DMS114 treated with DMSO at 0.1 percent for 48 hours (cell line): ENCODE results near the gene SEMA6B.

Experiments used
- DNase-seq: peaks from one replicate; lab custom pipeline; 2025; ENCODE audit not compliant: unreplicated experiment; lab: John Stamatoyannopoulos, UW

The SEMA6B gene

DNA sequence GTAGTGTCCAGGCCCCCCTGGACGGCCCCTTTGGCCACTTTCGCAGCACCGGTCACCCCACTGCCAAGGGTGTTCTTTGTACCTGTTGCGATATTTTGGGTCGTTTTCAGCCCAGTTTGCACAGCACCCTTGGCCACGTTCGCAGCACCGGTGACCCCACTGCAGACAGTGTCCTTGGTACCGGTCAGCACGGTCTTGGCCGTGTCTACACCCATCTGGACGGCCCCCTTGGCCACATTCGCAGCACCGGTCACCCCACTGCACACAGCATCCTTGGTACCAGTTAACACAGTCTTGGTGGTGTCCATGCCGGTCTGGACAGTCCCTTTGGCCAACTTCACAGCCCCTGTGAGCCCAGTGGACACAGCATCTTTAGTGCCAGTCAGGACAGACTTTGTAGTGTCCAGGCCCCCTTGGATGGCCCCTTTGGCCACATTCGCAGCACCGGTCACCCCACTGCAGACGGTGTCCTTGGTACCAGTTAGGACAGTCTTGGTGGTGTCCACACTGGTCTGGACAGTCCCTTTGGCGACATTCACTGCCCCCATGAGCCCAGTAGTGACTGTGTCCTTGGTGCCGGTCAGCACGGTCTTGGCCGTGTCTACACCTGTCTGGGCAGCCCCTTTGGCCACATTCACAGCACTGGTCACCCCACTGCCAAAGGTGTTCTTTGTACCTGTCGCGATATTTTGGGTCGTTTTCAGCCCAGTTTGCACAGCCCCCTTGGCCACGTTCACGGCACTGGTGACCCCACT is 48.0 kb downstream of the SEMA6B start:
- no peak for DNase-seq

DNA sequence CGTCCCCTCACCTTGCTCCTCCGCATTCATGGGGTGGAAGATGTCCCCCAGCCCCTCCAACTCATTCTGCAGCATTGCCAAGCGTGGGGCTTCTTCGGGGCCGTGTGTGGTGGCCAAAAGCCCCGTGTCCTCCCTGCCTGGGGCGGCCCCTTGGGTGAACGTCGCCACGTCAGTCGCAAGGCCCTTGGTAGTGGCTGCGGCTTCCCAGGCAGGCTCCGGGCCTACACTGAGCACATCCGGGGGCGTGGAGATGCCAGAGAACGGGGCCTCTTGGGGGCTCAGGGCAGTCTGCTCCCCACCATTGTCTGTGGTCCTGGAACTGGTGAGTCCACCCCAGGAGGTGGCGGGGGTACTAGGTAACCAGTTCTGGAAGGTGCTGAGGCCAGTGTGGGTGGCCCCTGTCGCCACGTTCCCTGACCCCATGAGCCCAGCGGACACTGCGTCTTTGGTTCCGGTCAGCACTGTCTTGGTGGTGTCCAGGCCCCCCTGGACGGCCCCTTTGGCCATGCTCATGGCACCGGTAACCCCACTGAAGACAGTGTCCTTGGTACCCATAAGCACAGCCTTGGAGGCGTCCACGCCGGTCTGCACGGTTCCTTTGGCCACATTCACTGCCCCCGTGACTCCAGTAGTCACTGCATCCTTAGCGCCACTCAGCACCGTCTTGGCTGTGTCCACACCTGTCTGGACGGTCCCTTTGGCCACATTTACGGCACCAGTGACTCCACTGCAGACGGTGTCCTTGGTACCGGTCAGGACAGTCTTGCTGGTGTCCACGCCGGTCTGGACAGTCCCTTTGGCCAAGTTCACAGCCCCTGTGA is 48.8 kb downstream of the SEMA6B start:
- no peak for DNase-seq

DNA sequence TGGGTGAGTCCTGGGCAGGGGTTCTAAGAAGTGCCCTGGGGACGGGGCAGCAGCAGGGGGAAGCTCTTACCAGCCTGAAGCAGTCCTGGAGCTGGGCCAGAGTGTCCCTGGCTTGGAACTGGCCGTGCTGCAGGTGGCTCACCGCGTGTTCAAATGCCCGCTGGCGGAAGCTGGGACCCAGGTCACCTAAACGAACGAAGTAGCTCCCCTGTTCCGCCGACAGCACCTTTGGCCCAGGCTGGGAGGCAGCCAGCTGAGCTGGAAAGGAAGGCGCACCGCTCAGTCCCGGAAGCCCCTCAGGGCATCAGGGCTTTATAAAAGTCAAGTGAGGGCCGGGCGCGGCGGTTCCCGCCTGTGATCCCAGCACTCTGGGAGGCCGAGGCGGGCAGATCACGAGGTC is 50.8 kb downstream of the SEMA6B start:
- no peak for DNase-seq

DNA sequence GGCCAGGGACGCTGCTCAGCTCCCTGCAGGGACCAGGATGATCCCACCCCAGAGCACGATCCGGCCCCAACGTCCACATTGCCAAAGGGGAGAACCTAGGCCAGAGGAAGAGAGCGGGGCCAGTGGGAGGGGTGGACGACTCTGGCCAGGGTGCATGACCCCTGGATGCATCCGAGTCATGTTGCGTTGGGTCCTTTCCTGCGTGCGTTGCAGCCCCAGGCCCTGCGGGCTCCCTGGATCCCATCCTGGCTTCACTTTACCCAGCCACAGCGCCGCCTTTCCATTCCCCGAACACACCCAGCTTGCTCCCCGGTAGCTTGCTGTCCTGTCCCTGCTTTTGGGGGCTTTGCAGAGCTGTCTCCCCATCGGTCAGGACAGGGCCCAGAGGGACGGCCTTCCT is 51.7 kb downstream of the SEMA6B start:
- DNase-seq, result no peak

DNA sequence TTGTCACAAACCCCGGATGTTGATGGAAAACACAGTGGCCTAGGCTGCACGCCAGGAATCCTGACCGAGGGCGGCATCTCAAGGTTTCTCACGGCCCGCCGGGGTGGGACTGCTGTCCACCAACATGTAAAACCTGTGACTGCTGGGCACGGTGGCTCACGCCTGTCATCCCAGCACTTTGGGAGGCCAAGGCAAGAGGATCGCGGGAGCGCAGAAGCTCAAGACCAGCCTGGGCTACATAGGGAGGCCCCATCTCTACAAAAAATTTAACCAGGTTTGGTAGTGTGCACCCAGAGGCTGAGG is 52.4 kb downstream of the SEMA6B start:
- DNase-seq, result no peak

DNA sequence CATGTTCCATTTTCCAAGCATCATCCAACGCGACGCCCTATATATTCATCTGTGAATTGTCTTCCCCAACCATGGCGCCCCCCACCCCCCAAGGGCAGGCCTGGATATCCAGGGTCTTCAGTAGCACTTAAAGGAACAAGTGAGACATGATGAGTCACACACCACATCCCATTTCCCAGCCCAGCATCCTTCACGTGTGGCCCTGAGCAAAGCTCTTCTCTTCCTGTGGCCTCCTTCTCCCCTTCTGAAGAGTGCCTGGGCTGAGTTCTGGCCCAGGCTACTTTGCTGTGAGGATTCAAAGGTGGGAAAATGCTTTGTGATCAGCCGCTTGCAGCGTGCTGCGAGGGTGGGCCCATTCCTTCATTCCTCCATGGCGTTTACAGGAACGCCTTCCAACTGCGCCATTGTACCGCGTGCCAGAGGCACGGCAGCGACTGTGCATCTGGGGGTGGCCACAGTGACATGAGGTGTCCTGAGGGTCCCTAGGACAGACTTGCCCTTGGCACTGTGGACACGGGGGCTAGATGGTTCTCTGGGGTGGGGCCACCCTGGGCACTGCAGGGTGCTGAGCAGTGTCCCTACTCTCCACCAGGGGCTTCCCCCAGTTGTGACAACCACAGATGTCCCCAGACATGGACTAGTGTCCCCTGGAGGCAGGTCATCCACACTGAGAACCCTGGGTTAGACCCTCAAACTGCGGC is 52.9 kb downstream of the SEMA6B start:
- DNase-seq, result no peak

DNA sequence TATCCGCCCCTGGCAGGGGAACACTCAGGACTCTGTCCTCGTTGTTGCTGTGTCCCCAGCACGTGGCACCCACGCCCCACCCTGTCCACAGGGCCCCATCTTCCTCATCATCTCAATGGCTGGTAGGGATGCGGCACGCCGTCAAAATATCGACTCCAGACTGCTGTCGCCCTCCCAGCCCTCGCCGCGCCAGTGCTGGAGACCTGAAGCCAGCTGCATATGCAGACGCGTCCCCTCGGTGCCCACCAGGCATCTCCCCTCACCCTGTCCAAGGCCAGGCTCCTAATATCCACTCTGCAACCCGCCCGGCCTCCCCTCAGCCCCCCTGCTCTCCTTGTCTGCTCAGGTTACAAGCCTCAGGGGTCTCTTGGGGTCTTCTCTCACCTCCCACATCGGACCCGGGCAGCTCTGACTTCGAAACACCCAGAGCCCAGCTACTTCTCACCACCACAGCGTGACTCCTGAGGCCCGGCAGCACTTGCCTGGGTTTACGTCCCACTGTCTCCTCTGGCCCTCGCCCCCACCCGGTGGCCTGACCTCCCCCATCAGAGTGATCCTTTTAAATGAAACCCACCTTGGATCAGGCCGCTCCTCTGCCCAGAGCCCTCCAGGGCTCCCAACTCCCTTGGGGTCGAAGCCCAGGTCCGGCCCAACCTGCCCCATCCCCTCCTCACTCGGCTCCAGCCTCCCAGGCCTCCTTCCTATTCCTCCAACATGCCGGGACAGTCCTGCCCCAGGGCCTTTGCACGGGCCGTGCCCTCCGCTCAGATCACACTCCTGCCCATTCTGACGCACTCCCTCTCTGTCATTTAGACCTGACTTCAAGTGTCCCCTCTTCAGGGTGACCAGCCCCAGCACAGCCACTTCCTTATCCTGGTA is 53.7 kb downstream of the SEMA6B start:
- no peak for DNase-seq

DNA sequence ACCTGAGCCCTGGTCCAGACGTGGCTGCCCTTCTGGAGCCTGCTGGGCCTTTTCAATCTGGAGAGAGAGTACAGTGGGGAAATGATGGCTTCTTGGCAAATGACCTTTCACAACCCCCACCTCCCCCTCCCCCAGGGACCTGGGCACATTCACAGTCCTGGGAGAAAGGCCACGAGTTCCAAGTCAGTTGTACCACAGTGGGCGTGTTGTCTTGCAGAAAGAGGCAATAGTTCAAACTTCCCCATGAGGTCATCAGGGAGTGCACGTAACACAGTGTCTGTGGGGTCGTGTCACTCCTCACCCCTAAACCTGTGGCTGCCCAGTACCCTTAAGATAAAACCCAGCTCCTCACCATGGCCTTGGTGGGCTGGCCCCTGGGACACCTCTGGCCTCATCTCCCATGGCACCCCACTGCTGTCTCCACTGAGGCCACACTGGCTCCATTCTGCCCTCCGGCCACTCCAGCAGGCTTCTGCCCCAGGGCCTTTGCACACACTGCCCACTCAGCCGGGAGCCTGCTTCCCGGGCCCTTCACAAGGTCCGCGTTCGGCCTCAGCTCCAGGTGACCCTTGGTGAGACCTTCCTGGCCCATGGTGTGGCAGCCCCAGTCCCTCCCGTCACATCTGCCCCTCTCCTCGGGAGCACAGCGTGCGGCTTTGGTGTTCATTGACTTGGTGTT is 54.5 kb downstream of the SEMA6B start:
- no peak for DNase-seq

DNA sequence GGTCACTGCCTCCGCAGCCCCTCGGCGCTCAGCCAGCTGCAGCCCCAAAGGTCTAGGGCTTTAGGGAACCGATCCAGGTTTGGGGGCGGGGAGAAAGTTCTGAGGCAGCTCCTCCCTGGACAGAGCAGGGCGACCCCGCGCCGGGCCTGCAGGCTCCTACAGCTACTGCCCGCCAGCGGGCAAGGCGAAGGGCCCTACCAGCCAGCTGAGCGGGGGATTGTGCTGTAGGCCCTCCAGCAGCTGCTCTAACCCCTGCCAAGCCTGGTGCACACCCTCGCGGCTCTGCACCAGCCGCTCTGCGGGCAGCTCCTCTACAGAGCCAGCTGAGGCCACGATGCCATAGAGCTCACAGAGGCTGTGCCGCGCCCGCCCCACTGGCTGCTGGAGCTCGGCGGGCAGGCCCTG is 55.2 kb downstream of the SEMA6B start:
- DNase-seq, result no peak

DNA sequence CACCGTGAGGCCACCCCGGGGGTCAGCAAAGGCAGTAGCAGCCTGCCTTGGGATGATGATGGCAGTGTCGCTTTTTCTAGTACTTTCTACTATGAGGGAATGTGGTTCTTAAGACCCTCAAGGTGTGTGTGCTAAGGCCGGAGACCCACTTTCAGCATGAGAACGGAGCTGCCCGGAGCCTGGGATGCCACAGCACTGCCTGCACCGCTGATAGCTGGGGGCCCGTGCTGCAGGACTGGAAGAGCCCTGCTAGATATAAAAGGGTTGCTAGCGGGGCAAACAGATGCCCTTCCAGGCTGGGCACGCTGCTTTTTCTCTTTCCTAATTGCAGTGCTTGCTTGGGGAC is 55.7 kb downstream of the SEMA6B start:
- no peak for DNase-seq

DNA sequence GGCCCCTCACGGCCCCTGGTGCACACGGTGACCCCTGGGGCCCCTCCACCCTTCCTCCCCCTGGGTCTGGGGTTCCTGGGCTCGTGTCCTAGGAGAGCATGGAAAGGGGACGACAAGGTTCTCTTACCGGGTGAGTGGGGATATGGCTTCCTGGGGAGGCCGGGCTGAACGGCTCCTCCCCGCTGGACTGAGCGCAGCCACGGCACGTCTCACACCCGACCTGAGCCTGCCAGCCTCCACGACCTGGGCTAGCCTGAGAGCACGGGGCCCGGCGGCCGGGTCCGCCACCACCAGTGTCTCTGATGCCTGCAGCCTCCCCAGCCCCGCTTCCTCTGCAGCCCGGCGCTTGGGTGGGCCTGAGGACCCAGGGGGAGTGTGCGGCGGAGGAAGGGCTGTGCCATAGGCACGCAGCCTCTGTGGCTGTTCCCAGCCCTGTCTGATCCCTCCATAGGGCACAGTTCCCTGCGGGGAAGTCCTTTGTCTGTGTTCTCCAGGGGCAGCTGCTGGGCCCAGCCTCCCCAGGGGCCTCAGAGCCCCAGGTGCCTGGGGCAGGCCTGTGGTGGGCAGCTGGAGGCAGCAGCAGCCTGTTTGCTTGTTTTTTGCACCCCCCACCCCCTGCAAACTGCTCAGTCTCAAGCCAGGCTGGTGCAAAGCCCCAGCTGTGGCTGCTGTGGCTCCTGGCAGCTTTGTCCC is 56.2 kb downstream of the SEMA6B start:
- DNase-seq, result no peak

DNA sequence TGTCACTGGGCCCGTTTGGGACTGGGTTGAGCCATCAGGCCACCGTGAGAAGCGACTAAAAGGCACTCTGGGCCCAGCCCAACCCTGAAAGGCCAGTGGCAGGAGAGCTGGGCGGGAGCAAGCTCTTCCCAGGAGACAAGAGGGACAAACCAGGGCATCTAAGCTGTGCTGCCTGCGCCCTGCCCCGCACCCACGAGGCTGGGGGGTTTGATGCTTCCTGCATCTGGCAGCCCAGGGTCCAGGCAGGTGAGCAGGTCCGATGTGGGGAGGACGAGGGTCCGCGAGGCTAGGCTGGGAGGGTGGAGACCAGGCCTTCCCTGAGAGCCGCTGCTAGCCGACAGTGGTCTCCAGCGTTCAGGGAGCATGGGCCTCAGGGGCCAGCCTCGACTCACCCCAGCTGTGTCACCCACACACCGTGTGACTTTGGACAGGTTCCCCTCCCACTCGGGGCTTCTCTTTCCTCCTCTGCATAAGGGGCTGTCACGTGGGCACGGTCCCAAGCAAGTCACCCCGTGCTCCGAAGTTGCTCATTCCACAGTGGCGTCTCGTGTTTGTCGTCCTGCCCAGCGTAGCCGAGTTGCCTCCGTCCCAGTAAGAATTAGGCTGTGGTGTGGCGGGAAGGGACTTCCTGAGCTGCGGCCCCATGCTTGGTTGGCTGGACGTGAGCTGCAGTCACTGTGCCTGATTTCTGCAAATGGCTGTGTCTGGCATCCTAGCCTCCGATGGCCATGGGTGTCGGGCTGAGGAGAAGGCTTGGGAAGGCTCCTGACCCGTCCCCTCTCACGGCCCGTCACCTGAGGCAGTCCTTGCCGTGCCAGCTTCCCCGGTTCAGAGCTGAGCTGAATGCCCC is 57.0 kb downstream of the SEMA6B start:
- DNase-seq, result no peak

DNA sequence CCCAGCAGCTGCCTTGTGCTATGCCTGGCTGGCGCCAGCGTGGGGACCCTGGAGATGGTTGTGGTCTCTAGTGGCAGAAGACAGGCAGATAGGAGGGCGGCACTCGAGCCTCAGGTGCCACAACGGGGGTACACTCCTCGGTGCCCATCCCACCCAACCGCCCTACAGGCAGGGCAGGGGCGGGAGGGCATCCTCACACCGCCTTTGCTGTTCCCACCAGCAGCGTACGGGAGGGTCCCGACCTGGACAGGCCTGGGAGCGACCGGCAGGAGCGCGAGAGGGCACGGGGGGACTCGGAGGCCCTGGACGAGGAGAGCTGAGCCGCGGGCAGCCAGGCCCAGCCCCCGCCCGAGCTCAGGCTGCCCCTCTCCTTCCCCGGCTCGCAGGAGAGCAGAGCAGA is 57.8 kb downstream of the SEMA6B start:
- no peak for DNase-seq

DNA sequence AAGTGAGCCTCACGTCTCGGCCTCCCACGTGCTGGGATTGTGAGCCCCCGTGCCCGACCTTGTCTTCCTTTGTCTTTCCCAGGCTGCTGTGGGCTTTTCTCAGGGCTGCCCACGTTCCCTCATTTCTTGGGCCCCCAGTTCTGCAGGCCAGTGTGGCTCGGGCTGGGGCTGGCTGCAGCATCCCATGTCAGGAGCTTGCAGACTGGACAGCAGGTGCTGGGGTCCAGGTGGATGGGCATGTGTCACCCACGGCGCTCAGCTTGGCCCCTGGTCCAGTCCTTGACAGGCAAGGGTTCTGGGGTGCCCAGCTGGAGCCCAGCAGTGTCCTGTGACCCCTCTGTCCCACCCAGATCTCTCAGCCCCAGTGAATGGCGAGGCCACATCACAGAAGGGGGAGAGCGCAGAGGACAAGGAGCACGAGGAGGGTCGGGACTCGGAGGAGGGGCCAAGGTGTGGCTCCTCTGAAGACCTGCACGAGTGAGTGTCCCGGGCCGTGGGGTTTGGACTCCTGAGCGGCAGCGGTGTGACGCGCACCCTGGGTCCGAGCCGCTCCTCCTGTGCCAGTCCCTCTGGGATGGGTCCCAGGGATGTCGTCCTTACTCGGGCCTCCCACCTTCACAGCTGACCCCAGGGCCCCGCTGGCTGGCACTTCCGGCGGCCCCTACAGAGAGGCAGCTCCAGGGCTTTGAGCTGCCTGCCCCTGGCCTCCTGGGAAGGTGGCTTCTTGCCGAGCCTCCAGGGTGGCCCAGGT is 58.5 kb downstream of the SEMA6B start:
- DNase-seq, result no peak

DNA sequence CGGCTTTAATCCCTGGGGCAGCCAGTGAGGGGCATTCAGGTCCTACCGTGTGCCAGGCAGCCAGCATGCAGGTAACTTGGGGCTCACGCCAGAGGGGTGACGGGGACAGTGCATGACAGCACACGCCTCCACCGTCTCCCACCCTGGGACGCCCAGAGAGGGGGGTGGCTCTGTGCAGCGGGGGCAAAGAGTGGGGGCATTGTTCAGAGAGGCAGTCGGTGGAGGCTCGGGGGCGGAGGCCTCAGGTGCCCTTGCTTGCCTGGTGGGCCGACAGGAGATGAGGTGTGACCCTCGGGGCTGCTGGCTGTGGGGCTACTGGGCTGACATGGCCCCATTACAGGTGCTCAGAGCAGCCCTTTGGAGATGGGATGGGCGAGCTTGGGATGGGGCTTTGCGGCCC is 59.6 kb downstream of the SEMA6B start:
- DNase-seq, result no peak

DNA sequence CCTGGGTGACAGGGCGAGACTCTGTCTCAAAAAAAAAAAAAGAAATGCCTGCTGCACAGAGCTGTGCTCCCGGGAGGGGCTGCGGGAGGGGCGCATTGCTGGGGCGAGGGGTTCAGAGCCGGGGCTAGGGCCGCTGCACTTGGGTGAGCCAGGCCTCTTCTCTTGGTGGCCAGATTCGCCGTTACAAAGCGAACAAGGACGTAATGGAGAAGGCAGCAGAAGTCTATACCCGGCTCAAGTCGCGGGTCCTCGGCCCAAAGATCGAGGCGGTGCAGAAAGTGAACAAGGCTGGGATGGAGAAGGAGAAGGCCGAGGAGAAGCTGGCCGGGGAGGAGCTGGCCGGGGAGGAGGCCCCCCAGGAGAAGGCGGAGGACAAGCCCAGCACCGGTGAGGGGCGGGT is 60.2 kb downstream of the SEMA6B start:
- DNase-seq, result no peak

DNA sequence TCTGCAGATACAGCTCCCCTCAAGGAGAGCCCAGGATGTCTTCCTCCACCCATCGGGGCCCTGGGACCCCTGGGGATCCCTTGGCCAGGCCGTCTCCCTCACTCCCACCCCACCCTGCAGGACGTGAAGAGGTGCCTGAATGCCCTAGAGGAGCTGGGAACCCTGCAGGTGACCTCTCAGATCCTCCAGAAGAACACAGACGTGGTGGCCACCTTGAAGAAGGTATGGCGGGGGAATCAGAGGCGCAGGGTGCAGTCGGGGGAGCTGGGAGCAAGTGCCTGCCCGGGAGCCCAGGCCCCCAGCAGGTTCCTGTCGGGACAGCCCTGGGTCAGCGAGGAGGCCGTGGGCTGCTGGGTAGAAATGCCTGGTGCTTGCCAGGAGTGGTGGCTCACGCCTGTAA is 60.8 kb downstream of the SEMA6B start:
- DNase-seq, result no peak

DNA sequence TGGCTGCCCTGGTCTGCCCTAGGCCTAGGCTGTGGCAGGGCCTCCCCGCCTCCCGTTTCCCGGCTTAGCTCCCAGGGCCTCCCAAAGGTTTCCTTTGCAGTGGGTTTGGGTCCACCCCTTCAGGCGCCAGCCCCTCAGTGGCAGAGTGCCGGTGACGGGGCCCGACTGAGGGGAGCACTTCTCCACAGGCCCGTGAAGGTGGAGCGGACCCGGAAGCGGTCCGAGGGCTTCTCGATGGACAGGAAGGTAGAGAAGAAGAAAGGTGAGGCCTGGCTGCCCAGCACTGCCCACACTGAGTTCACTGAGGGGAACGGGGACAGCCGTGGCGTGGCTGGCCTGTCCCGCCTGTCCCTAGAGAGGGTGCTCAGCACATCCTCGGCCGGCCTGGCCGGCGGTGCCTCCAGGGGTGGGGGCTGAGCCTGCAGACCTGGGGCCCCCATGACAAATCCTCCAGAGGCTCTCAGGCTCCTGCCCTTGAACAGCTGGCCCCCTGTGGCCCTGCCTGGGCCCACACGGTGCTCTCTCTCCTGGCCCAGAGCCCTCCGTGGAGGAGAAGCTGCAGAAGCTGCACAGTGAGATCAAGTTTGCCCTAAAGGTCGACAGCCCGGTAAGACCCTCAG is 61.6 kb downstream of the SEMA6B start:
- no peak for DNase-seq
